Nephron (organoid): ENCODE results near the gene PLEKHD1.

Experiments used
- H3K27ac Mint-ChIP-seq, 3 experiments: 2 replicates each; pipeline ENCODE4 v1.8.0; 2020; ENCODE audit warnings: mixed read lengths in 3 of 3, mild to moderate bottlenecking in 2 of 3, moderate library complexity in 1 of 3
- H3K27me3 Mint-ChIP-seq: 2 replicates; pipeline ENCODE4 v1.8.0; 2021; ENCODE audit warnings: low read depth, mild to moderate bottlenecking, moderate library complexity, mixed read lengths
- H3K36me3 Mint-ChIP-seq: 2 replicates; pipeline ENCODE4 v1.8.0; 2020; ENCODE audit warnings: low read depth, mixed read lengths
- H3K4me1 Mint-ChIP-seq: 2 replicates; pipeline ENCODE4 v1.8.0; 2020; ENCODE audit warnings: mixed read lengths
- H3K4me3 Mint-ChIP-seq, 3 experiments: 2 replicates each; pipeline ENCODE4 v1.8.0; 2020; ENCODE audit warnings: mild to moderate bottlenecking in 3 of 3, mixed read lengths in 3 of 3, moderate library complexity in 2 of 3
- H3K9me3 Mint-ChIP-seq: 2 replicates; pipeline ENCODE4 v1.8.0; 2020; ENCODE audit warnings: mixed read lengths
- TF ChIP-seq, protein P1 (sequence below), 3 experiments: fragments of 200-600 bp; sonication (generic); IDR thresholded peaks; one replicate each; pipeline ENCODE4 v1.5.0; 2021; ENCODE audit warnings: antibody characterized with exemption in 3 of 3; ENCODE audit not compliant: unreplicated experiment in 3 of 3

Gene PLEKHD1

GRCh38 chr14:69485701-69486100 lies 1.2 kb downstream of the PLEKHD1 start:
- Mint-ChIP-seq H3K27ac (no peak overlapping the region), H3K9me3 (no peaks in the 10 kb centered on the region), H3K4me1 (peaks cover 53% of the 10 kb centered on the region), H3K4me3 (peak overlapping the region; percentile 32 to 49 (median 35)), H3K27me3 (peaks cover 79% of the 10 kb centered on the region), H3K36me3 (no peaks in the 10 kb centered on the region)
- TF ChIP-seq, protein P1, sequence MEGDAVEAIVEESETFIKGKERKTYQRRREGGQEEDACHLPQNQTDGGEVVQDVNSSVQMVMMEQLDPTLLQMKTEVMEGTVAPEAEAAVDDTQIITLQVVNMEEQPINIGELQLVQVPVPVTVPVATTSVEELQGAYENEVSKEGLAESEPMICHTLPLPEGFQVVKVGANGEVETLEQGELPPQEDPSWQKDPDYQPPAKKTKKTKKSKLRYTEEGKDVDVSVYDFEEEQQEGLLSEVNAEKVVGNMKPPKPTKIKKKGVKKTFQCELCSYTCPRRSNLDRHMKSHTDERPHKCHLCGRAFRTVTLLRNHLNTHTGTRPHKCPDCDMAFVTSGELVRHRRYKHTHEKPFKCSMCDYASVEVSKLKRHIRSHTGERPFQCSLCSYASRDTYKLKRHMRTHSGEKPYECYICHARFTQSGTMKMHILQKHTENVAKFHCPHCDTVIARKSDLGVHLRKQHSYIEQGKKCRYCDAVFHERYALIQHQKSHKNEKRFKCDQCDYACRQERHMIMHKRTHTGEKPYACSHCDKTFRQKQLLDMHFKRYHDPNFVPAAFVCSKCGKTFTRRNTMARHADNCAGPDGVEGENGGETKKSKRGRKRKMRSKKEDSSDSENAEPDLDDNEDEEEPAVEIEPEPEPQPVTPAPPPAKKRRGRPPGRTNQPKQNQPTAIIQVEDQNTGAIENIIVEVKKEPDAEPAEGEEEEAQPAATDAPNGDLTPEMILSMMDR (IDR thresholded peaks at IDR 0.05; ENCODE audit: unreplicated experiment in 3 of 3), result no peak

- H3K9me3 Mint-ChIP-seq, result no peaks in the 10 kb centered on the region
- TF ChIP-seq, protein P1 (IDR thresholded peaks at IDR 0.05; ENCODE audit: unreplicated experiment in 3 of 3), result no peak
- no peaks in the 10 kb centered on the region for H3K36me3 Mint-ChIP-seq
- H3K4me3 Mint-ChIP-seq, result peak overlapping the region in 1 of 3 experiments; percentile 48
- peaks cover 81% of the 10 kb centered on the region for H3K27me3 Mint-ChIP-seq
- peaks cover 46% of the 10 kb centered on the region for H3K4me1 Mint-ChIP-seq
- H3K27ac Mint-ChIP-seq, result peak overlapping the region in 1 of 3 experiments; percentile 56
These were observed 2.7 kb downstream of the PLEKHD1 start for GRCh38 chr14:69487226-69487625.

- peak overlapping the region in 1 of 3 experiments; percentile 56 for H3K27ac Mint-ChIP-seq
- H3K9me3 Mint-ChIP-seq, result no peaks in the 10 kb centered on the region
- H3K27me3 Mint-ChIP-seq, result peaks cover 80% of the 10 kb centered on the region
- TF ChIP-seq, protein P1 (IDR thresholded peaks at IDR 0.05; ENCODE audit: unreplicated experiment in 3 of 3), result no peak
- H3K4me3 Mint-ChIP-seq, result no peak overlapping the region
- H3K36me3 Mint-ChIP-seq, result no peaks in the 10 kb centered on the region
- H3K4me1 Mint-ChIP-seq, result peaks cover 42% of the 10 kb centered on the region
These were observed 3.2 kb downstream of the PLEKHD1 start for GRCh38 chr14:69487771-69488170.

DNA sequence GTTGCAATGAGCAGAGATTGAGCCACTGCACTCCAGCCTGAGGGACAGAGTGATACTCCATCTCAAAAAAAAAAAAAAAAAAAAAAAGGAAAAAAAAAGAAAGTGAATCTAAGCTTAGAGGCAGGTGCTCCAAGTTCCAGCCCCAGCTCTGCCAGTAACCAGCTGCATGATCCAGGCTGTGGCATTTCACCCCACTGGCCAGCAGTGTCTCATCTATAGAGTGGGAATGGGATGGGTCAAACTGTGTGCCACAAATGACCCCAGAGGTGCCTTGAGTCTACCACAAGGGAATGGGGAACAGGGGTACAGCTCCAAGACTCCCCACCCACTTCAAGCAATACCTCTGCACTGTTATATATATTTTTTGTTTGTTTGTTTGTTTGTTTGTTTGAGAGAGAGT lies 5.0 kb downstream of the PLEKHD1 start:
- no peak overlapping the region for H3K4me3 Mint-ChIP-seq

DNA sequence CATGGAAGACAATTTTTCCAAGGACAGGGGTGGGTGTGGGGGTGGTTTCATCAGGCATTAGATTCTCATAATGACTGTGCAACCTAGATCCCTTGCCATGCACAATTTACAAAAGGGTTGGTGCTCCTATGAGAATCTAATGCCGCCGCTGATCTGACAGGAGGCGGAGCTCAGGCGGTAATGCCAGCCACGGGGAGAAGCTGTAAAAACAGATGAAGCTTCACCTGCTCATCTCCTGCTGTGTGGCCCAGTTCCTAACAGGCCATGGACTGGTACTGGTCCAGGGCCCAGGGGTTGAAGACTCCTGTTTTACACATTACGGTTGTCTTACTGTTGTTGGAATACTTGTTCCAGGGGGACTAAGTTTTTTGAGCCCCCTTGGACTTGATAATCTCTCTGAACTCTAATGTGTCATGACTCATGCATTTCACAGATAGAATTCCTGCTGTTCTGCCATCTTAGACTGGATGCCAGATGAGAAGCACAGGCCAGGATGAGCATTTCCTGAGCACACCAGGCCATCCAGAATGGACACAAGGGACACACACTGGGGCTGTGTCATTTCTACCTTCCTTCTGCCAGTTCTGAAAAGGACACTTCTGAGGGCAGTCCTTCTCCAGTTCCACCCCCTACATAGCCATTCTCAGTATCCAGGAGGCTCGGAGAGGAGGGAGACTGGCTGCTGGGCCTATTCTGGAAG lies 5.8 kb downstream of the PLEKHD1 start:
- TF ChIP-seq, protein P1 (IDR thresholded peaks at IDR 0.05; ENCODE audit: unreplicated experiment in 3 of 3), result no peak
- Mint-ChIP-seq H3K9me3 (no peaks in the 10 kb centered on the region), H3K27ac (no peak overlapping the region), H3K36me3 (no peaks in the 10 kb centered on the region), H3K27me3 (peaks cover 71% of the 10 kb centered on the region), H3K4me3 (no peak overlapping the region), H3K4me1 (peaks cover 45% of the 10 kb centered on the region)

More for the DNA sequence above, 5.0 kb downstream of the PLEKHD1 start:
- peaks cover 36% of the 10 kb centered on the region for H3K4me1 Mint-ChIP-seq
- no peaks in the 10 kb centered on the region for H3K36me3 Mint-ChIP-seq
- no peaks in the 10 kb centered on the region for H3K9me3 Mint-ChIP-seq
- no peak overlapping the region for H3K27ac Mint-ChIP-seq
- H3K27me3 Mint-ChIP-seq, result peaks cover 75% of the 10 kb centered on the region
- TF ChIP-seq, protein P1 (IDR thresholded peaks at IDR 0.05; ENCODE audit: unreplicated experiment in 3 of 3), result no peak

GRCh38 chr14:69491193-69491592 lies 6.7 kb downstream of the PLEKHD1 start:
- Mint-ChIP-seq H3K4me3 (no peak overlapping the region), H3K4me1 (peaks cover 44% of the 10 kb centered on the region), H3K9me3 (no peaks in the 10 kb centered on the region), H3K27ac (no peak overlapping the region), H3K27me3 (peaks cover 63% of the 10 kb centered on the region), H3K36me3 (no peaks in the 10 kb centered on the region)
- TF ChIP-seq, protein P1 (IDR thresholded peaks at IDR 0.05; ENCODE audit: unreplicated experiment in 3 of 3), result no peak
